HG03045 (cell line): ENCODE data around the gene C1orf105.
"Not testable (repeated sequence)": the region's sequence is repeated elsewhere in the genome, so short reads cannot be mapped to it uniquely, and the experiment has no call there.

Experiments
- ATAC-seq: cut with Tn5 transposase; IDR thresholded peaks from one replicate; pipeline ENCODE4 v1.9.1; 2021; ENCODE audit warnings: mild to moderate bottlenecking, moderate library complexity; ENCODE audit not compliant: unreplicated experiment

Gene C1orf105

GRCh38 chr1:172423336-172423735 is 2.9 kb downstream of the C1orf105 start:
- ATAC-seq = no peak

- ATAC-seq = no peak
Measured at GRCh38 chr1:172425339-172425738, 4.9 kb downstream of the C1orf105 start.

DNA sequence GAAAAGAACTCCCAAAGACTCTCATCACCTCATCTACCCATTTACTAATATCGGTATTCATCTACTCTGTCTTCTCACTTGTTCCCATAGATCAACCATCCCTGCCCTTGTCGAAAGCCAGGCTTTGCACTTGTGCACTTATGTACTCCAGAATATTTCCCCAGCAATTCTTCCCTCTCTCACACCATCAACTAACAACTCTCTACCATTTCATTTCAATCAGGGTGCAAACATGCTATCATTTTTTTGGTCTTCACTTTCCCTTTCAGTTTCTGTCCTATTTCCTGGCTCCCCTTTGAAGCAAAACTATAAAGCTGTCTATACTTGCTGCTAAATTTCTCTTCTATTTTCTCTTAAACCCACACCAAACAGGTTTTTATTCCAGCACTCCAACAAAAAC is 6.7 kb downstream of the C1orf105 start:
- no peak for ATAC-seq

- no peak for ATAC-seq
Measured at GRCh38 chr1:172429331-172430127, 9.0 kb downstream of the C1orf105 start.

DNA sequence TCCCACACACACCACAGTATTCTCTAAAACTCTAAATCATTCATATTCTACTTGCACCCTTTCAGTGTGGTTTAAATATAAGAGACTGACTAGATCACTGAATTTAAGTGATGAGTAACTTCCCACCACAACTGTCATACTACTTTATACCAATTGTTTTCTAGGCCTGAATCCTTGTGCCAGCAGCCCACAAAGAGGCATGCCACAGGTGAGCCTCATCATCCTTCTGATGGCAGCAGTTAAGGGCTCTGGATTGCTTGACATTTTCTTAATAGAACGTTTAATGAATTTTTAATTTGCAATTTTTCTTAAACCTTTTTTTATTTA is 9.6 kb downstream of the C1orf105 start:
- ATAC-seq = no peak

DNA sequence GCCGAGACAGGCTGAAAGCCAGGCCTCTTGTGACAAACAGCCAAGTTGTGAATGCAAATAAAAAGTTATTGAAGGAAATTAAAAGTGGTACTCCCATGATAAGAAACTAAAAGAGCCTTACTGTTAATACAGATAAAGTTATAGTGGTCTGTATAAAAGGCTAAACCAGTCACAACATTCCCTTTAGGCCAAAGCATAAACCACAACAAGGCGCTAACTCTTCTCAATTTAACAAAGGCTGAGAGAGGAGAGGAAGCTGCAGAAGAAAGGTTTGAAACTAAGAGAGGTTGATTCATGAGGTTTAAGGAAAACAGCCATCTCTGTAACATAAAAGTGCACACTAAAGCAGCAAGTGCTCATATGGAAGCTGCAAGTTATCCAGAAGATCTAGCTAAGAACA is 10.7 kb downstream of the C1orf105 start:
- ATAC-seq = no peak

DNA sequence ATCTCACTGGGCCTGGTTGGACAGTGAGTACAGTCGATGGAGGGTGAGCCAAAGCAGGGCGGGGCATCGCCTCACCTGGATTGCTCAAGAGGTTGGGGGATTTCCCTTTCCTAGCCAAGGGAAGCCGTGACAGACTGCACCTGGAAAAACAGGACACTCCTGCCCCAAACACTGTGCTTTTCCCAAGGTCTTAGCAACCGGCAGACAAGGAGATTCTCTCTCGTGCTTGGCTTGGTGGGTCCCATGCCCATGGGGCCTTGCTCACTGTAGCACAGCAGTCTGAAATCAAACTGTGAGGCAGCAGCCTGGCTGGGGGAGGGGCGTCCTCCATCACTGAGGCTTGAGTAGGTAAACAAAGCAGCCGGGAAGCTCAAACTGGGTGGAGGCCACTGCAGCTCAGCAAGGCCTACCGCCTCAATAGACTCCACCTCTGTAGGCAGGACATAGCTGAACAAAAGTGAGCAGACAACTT is 11.3 kb downstream of the C1orf105 start:
- no peak for ATAC-seq

DNA sequence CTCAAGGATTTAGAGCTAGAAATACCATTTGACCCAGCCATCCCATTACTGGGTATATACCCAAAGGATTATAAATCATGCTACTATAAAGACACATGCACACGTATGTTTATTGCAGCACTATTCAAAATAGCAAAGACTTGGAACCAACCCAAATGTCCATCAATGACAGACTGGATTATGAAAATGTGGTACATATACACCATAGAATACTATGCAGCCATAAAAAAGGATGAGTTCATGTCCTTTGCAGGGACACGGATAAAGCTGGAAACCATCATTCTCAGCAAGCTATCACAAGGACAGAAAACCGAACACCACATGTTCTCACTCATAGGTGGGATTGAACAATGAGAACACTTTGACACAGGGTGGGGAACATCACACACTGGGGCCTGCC is 16.7 kb downstream of the C1orf105 start:
- ATAC-seq = not testable (repeated sequence)

- ATAC-seq = no peak
Measured at GRCh38 chr1:172442404-172442803, 21.9 kb downstream of the C1orf105 start.

DNA sequence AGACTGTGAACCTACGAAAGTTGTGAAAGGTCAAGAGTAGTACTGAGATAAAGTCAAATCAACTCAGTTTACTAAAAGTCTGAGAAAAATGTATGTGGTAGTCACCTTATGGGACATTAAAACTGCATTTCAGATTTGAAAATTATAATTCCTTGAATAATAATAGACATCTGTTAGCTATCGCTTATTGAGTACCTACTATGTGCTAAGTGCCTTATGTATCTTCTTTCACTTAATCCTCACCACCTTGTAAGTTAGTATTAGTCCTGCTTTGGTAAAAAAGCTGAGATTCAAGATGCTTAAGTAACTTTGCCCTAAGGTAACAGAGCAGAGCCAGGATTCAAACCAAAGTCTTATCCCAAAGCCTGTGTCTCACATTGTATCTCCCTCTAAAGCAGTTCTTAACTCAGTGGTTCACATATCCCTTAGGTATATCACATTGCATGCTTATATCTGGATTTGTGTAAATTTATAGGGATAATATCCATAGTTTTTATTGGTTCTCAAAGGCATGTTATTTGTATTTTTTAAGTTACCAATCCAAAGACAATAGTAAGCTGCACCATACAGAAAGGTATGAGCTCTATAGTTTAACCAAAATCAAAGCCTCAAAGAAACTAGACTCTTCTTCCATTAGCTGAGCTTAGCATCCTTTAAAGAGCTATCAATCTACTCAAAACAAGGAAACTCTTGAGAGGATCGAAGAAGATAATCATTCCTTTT is 22.5 kb downstream of the C1orf105 start:
- no peak for ATAC-seq

DNA sequence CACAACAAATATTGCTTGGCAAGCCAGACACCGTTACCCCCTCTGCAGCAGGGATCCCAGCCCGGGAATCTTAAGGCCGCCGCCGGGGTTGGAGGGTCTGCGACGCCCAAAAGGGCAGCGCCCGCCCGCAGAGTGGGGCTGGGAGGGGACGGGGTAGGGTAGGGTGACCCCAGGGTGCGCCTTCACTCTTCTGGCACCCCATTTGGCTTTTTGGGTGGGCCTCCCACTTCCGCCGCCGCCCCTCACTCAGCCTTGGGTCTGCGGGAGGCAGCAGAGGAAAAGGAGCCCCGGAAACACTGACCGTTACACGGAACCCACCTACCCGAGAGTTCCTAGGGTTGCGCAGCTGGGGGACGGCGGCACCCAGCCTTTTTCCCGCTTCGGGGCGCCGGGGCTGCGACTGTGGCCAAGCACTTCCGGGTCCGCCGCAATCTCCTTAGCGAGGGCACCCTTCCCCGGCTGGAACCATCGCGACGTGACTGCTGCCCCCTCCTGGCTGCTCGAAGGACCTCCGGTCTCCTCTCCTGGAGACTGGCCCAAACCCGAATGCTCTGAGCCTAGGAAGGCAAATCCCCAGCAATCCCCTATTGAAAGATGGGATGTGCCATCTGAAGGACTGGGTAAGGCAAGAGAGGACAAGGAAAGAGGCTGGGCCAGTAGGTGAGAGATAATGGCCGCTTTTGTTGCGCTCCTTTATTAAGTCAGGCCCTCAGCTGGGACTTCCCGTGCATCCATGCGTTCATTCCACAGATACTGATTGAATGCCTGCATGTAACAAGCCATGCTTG is 23.4 kb downstream of the C1orf105 start, which contains the start of gene PIGC:
PIGC (minus strand) TSS at position 404 of the 788 bp plus-strand sequence. CDS start 1,447 bp downstream, outside the sequence.
- ATAC-seq = peak; percentile 100

- no peak for ATAC-seq
Measured at GRCh38 chr1:172446547-172446946, 26.1 kb downstream of the C1orf105 start.

DNA sequence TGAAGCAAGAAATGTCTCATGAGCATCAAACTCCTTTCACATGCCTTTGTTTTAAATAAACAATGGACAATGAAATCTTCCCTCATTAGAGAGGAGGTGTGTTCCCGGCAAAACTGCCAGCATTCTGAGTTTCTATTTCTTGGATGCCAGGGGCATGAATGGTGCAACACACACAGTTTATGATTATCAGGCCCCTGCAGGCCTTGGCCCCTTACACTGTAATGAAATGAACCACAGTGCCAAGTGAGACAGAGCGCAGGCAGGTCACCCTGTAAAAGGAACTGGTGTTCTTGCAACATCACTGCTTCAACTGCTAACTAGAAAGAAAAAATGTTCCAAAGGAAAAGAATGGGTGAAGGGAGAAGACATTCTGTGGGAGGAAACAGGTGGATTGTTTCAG is 27.2 kb downstream of the C1orf105 start:
- ATAC-seq = no peak

DNA sequence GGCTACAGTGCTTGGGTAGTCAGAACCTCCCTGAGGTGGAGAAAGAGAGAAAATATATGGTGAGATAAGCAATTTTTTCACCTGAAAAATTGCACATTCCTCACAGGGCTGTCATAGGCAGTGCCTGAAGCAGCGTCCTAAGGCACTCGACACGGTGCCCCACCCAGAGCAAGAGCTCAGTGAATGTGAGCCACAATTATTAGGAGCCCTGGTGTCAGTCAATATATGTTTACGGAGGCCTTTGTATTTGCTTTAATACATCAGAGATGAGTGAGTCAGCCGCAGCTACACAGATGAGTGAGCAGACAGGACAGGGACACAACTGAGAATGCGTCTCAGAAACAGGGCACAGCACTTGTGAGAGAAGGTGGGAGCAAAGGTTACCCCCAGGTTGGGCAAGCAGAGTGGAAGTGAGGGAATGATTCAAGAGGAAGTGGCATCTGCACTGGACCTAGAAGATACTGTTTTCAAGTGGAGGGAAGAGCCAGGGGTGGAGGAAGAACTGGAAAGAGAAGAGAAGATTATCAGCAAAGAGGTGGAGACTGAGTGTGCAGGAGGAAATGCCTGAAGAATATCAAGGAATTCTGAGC is 28.6 kb downstream of the C1orf105 start:
- no peak for ATAC-seq

- ATAC-seq = peak; percentile 82
Measured at GRCh38 chr1:172449585-172450523, 29.4 kb downstream of the C1orf105 start.

DNA sequence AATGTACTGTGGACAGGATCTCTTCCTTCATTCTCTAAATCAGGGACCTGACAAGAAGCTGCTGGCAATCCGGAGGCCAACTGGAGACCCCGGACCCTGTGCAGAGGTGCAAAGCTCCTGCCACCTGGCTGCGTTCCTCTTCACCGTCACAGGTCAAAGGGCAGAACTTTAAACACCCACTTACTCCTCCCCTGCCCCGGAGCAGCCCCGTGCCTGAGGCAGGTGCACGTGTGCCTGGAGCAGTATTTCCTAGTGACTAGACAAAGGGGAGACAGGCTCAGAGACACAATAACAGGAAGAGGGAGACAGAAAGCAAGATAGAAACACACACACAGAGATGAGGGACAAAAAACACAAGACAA is 30.0 kb downstream of the C1orf105 start:
- no peak for ATAC-seq

GRCh38 chr1:172451002-172451443 is 30.5 kb downstream of the C1orf105 start:
- no peak for ATAC-seq

DNA sequence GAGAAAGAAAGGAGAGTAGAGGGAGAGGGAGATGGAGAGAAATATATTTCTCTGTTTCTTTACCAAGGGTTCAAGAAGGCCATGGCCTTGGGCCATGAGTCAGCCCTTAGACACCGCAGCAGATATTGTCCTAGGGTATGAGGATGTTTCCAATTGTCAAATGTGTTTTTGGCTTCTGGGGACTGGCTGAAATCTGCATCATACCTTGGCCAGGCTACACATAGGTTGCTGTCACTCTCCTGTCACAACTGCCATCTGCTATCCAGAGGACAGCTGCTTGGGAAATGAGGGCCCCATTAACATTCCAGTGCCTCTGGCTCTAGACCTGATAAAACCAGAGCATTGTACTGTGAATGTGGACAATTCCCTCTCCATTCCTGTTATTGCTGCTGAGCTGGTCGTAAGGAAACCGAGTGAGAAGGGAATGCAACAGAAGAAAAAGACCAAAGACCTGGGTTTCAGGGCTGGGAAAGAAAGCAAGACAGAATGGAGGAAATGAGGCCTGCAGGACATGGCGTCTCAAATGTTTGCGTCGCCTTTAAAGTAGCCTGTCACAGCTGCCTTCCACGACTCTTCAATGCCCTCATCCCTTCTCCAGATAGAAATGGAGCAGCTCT is 32.2 kb downstream of the C1orf105 start:
- ATAC-seq = no peak

DNA sequence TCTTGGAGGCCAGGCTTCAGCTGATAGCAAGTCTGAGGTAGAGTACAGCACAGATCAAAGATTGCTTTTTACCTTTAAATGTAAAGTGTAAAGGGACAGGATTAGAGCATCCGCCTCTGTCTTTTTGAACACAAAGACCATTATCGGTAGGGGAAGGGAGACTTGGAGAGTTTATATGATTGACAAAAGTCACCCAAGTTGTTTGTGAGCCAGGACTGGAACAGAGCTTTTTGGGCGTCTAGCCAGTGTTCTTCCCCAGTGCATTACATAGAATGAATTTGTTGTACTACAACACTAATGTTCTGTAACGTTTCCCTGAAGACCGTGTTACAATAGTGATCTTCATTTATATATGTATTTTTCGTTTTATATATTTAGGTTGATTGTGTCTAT is 32.7 kb downstream of the C1orf105 start:
- ATAC-seq = no peak

DNA sequence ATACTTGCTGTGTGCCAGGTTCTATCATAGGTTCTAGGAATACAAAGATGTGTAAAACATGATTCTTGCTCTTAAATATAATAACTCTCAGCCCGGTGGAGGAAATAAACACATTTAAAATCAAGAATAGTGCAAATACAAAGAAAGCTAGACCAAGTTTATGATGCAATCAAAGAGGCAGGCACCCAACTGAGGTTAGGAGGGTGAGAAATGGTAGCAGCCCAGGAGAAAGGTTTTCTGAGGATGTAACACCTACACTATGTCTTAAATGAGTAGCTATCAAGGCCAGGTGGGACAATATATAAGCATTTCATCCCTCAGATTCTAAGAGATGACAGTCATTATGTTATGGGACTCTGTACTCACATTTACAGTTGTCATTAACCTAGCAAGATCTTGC is 33.1 kb downstream of the C1orf105 start:
- no peak for ATAC-seq
